Measurements from ENCODE around the gene CCDC149.

The CCDC149 gene
- long read RNA-seq, donor 1, partial matches to known transcripts, result 0 of 3 reads
- long read RNA-seq, donor 1, other reads (novel, unspliced or antisense), result 0 of 3 reads
- long read RNA-seq, donor 2, partial matches to known transcripts, result 0 of 3 reads
- long read RNA-seq, donor 2, other reads (novel, unspliced or antisense), result 0 of 3 reads
- long read RNA-seq, donor 3, partial matches to known transcripts, result 0 of 2 reads
- long read RNA-seq, donor 3, other reads (novel, unspliced or antisense), result 0 of 2 reads
- long read RNA-seq, donor 4, partial matches to known transcripts, result 0 of 2 reads
- long read RNA-seq, donor 4, other reads (novel, unspliced or antisense), result 0 of 2 reads
- long read RNA-seq, donor 5, partial matches to known transcripts, result 0 of 1 reads
- long read RNA-seq, donor 5, other reads (novel, unspliced or antisense), result 0 of 1 reads
- long read RNA-seq, donor 6, partial matches to known transcripts, result 0 of 3 reads
- long read RNA-seq, donor 6, other reads (novel, unspliced or antisense), result 0 of 3 reads
- long read RNA-seq, donor 7, transcript CCDC149-204 (12 exons, 3,869 nt), result major isoform, 5 of 5 reads
- long read RNA-seq, donor 7, partial matches to known transcripts, result 0 of 5 reads
- long read RNA-seq, donor 7, other reads (novel, unspliced or antisense), result 0 of 5 reads
- long read RNA-seq, donor 8, partial matches to known transcripts, result 0 of 2 reads
- long read RNA-seq, donor 8, other reads (novel, unspliced or antisense), result 0 of 2 reads

DNA sequence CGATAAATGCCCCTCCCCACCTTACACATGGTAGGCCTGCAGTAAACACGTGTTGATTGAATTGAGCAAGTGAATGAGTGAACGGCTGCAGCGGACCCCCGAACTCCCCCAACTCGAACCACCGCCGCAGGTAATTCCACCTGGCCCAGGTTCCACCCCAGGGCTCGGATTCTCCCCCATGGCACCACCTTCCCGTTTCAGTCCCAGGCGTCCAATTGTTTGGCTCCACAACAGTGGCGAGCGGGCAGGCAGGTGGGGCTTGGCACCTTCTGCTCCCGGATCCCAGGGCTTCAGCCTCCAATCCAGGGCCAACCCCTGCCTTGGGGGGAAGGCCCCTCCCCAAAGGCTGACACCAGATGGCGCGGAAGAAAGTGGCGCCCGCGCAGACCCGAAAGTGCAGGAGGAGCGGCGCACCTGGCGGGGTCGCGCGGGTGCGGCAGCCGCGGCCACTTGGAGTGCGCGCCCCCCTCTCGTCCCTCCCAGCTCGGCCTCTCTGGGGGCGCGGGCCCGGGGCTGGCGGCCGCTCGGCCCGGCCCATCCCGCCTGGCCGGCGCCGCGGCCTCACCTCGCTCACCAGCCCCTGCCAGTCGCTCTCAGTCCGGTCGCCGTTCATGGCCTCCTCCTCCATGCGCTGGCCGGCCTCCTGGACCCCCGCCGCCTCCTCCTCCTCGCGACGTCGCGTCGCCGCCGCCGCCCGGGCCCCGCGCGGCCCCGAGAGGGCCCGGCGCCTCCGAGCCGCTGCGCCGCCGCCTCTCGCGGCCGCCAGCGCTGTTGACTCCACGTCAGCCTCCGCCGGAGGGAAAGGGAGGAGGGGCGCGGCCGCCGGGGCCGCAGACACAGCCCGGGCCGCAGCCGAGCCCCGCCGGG, at the start of gene CCDC149:
Gene CCDC149 (minus strand): TSS at position 791 of the 867 bp plus-strand sequence. CDS start 178 bp downstream, at position 613.
- DNase-seq, result peak; percentile 89

- DNase-seq, result no peak
Measured at GRCh38 chr4:24957886-24958285, 45.0 kb upstream of the CCDC149 start.

DNA sequence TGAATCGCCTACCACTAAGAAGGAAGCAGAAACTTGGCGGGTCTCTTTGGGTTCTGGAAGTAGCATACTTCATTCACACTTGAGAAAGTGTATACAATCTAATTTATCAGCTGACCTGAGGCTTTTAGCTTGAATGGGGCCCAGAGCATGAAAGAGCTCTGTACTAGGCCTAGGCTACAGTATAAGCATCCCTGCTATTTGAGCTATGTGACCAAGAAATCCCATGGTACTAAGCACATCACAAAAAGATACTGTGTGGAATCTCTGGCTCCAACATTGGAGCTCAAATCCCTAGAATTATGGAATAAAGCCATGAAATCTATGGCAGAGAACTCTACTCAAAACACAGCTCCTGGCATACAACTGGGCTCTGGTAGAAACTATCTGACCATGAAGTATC, 43.9 kb upstream of the CCDC149 start:
- DNase-seq, result no peak

- DNase-seq, result no peak
Measured at GRCh38 chr4:24956091-24956490, 43.2 kb upstream of the CCDC149 start.

GRCh38 chr4:24952667-24953066, 39.8 kb upstream of the CCDC149 start:
- DNase-seq, result no peak

GRCh38 chr4:24949970-24950369, 37.1 kb upstream of the CCDC149 start:
- DNase-seq, result no peak

GRCh38 chr4:24937917-24938281, 25.1 kb upstream of the CCDC149 start:
- no peak for DNase-seq

DNA sequence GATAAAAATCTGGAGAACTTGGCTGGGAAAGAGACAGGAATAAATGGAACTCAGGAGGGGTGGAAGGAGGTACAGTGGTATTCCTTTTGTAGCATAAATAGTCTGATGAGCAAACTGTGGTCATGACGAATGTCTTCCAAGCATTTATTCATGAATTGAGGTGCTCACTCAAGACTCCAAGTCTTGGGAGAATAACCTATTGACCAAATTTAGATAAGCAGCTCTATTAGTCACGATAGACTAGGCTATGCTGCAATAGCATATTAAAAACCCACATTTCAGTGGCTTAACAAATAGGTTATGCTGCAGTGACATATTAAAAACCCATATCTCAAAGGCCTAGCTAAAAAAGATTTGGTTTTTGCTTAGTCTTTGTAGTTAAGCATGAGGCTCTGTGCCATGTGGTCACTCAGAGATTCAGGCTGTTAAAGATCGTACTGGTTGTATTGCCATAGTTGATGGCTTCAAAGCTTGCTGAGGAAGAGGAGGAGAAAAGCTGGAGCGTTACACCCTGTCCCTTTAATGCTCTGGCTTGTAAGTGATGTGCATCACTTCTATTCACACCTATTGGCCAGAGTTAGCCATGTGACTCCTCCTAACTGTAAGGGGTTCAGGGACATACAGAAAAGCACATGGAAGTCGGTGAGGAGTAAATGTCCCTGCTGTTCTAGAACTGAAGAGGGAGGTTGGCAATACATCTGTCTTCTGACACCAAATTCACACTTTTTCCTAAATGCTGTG, 24.5 kb upstream of the CCDC149 start:
- no peak for DNase-seq

- no peak for DNase-seq
Measured at GRCh38 chr4:24935856-24936255, 23.0 kb upstream of the CCDC149 start.

- DNase-seq, result no peak
Measured at GRCh38 chr4:24934311-24934710, 21.5 kb upstream of the CCDC149 start.

DNA sequence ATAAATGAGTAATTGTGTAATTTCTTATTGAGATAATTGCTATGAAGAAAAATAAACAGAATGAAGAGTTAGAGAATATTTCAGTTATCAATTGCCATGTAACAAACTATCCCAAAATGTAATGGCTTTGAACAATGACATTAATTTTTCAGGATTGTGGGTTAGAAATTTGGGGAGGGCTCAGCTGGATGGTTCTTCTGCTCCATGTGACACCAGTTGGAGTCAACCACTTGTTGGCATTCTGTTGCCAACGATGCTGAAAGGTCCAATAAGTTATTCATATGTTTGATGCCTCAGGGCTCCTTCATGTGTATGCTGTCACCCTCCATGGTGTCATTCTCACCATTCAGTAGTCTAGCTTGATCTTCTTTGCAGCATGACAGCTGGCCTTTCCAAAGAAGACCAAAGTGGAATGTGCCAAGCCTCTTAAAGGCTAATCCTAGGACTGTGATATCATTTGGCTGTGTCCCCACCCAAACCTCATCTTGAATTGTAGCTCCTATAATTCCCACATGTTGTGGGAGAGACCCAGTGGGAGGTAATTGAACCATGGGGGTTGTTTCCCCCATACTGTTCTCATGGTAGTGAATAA, 20.9 kb upstream of the CCDC149 start:
- DNase-seq, result no peak

- no peak for DNase-seq
Measured at GRCh38 chr4:24932515-24933225, 19.8 kb upstream of the CCDC149 start.

DNA sequence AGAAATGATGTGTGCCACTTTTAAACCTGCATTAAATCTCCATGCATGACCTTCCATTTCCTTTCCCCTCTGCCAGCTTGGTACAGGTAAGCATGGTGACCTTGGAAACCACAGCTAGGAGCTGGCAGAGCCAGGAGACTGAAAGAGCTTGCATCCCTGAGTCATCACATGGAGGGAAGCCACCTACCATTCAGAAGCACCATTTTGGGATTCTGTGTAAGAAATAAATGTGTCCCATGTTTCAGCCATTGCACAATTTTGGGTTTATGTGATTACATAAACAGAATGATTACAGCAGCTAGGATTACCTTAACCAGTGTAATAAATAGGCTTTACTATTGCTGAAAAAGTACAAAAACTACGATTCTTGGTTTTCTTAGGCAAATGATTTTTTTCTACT, 17.3 kb upstream of the CCDC149 start:
- no peak for DNase-seq

GRCh38 chr4:24928708-24929107, 15.9 kb upstream of the CCDC149 start:
- no peak for DNase-seq

DNA sequence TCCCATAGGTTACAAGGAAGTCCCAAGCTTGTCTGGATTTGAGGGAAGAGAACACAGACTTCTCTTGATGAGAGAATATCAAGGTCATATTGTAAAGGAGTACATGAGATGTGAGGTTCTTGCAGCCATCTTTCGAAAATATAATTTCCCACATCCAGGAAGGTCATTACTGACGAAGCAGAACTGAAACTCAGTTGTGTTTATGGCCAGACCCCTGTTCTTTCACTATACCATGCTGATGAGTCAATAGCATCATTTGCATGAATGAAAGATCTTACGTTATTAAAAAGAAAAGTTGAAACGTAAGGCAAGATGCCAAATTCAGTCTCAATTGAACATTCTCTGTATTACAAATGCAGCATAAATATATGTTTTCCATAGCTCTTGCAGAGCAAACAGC, 14.2 kb upstream of the CCDC149 start:
- DNase-seq, result no peak

DNA sequence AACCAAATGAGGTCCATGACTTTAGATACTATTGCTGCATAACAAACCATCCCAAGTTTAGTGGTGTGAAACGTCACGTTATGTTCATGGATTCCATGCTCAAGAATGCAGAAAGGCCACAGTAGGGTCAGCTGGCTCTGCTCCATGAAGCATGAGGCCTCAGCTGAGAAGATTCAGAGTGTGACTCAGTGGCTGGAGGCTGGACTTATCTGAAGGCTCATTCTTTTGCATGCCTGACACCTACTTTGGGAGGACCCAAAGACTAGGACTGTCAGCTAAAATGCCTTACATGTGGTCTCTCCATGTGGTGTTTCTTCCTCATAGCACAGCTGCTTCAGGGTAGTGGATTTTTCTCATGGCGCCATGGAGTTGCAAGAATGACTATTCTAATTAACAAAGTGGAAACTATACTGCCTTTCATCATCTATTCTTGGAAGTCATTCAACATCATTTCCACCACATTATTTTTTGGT, 11.5 kb upstream of the CCDC149 start:
- DNase-seq, result no peak

DNA sequence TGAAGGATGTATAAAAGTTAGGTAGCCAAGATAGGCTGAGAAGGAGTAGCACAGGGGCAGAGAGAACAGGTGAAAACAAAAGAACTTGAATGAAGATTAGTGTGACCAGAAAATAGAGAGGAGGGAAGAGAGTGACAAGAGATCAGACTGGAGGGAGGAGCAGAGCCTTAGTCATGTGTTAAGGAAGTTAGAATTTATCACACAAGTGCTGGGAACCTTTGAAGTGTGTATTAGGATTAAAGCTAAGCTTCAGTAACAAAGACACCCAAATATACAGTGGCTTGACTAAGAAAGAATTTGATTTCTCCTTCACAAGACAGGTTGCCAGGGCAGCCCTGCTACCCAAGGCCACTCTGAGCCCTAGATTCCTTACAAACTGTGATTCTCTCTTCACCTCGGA, 10.7 kb upstream of the CCDC149 start:
- DNase-seq, result no peak

GRCh38 chr4:24923002-24923401, 10.2 kb upstream of the CCDC149 start:
- DNase-seq, result no peak

DNA sequence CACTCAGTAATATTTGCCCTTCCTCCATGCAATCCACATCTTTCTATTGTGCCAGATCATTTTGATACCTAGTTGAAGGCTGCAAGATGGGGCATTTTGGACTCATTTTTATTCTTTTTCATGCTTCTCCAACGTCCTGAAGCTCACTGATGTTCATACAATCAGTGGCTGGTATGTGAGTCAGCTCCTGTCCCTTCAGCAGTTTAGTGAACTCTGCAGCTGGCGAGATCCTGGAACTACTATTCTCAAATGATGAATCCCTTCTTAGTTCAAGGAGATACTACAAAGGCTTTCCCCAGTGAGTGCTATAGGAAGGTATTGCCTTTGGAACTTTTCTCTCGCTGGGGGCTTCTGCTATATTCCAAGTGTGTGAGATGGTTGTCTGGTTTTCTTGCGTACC, 9.6 kb upstream of the CCDC149 start:
- no peak for DNase-seq

DNA sequence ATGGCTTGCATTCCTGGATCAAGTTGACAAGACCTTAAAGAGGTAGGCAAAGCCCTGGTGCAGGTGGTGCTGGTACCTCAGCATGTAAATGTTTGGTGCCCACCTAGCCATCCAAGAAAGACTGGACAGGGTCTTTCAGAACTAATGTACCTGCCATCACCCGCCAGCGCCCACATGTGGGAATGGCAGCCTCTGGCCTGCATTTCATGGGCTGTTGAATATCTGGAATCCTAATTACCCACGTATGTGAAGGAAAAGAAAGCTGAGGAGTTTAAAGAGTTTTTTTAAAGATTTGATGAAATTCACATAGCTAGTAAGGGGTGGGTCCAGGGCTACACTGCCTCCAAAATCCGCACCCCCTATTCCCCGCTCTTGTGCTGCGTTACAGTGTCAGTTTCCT, 8.6 kb upstream of the CCDC149 start:
- DNase-seq, result peak; percentile 22

DNA sequence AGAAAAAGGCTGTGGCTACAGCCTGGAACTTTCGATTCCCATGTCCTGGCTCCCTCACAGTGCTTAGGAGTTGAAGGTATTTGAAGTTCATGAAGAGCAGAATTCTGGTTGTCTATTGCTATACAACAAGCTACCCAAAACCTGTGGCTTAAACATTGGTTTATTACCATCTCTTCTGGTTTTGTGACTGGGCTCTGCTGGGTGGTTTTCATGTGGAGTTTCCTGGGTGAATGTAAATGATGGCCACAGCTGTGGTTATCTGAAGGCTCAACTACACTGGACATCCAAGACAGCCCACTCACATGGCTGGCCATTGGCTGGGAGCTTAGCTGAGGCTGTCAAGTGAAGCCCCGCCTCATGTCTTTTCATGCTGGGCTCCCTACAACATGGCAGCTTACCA, 7.2 kb upstream of the CCDC149 start:
- DNase-seq, result no peak

Measured in right kidney (tissue), 9 donors.